Central memory CD8-positive, alpha-beta T cell (primary cell): ENCODE data around the gene CDK12.
A peak's percentile ranks its signal among the peaks of the same experiment; 100 is the strongest.
"Not testable (repeated sequence)": the region's sequence is repeated elsewhere in the genome, so short reads cannot be mapped to it uniquely, and the experiment has no call there.

Experiments used
- ATAC-seq: fragments of 150-1000 bp; cut with Tn5 transposase; replicated peaks from 2 replicates; pipeline ENCODE4 v1.10.0; 2022; ENCODE audit warnings: mild to moderate bottlenecking, moderate FRiP score, moderate number of reproducible peaks; ENCODE audit not compliant: poor library complexity, severe bottlenecking; ENCODE audit errors: extremely low read depth
- DNase-seq, 2 donors: peaks; one replicate each; pipeline ENCODE4 v3.0.0; 2021; ENCODE audit warnings: low spot score in 2 of 2
- H3K27ac Mint-ChIP-seq: one replicate; pipeline ENCODE4 v1.8.0; 2022; ENCODE audit warnings: low read depth, mild to moderate bottlenecking, moderate library complexity, mixed read lengths
- H3K27me3 Mint-ChIP-seq: one replicate; pipeline ENCODE4 v1.8.0; 2022; ENCODE audit warnings: mixed read lengths
- H3K36me3 Mint-ChIP-seq: one replicate; pipeline ENCODE4 v1.8.0; 2022; ENCODE audit warnings: mild to moderate bottlenecking, moderate library complexity, mixed read lengths; ENCODE audit not compliant: insufficient read depth
- H3K4me1 Mint-ChIP-seq: one replicate; pipeline ENCODE4 v1.8.0; 2022; ENCODE audit warnings: mixed read lengths
- H3K4me3 Mint-ChIP-seq: one replicate; pipeline ENCODE4 v1.8.0; 2022; ENCODE audit warnings: mild to moderate bottlenecking, moderate library complexity, mixed read lengths
- H3K9me3 Mint-ChIP-seq: one replicate; pipeline ENCODE4 v1.8.0; 2022; ENCODE audit warnings: mixed read lengths

CDK12 gene

GRCh38 chr17:39517224-39517623 is 55.9 kb downstream of the CDK12 start:
- no peaks in the 10 kb centered on the region for H3K27me3 Mint-ChIP-seq
- no peak overlapping the region for H3K4me3 Mint-ChIP-seq
- no peak overlapping the region for H3K27ac Mint-ChIP-seq
- H3K9me3 Mint-ChIP-seq, result no peaks in the 10 kb centered on the region
- H3K4me1 Mint-ChIP-seq, result peaks cover 10% of the 10 kb centered on the region
- DNase-seq, result no peak
- peaks cover 82% of the 10 kb centered on the region for H3K36me3 Mint-ChIP-seq
- ATAC-seq, result no peak

- no peaks in the 10 kb centered on the region for H3K9me3 Mint-ChIP-seq
- DNase-seq (no peak), ATAC-seq (no peak)
- H3K4me1 Mint-ChIP-seq, result no peaks in the 10 kb centered on the region
- peaks cover 76% of the 10 kb centered on the region for H3K36me3 Mint-ChIP-seq
- H3K27me3 Mint-ChIP-seq, result no peaks in the 10 kb centered on the region
- no peak overlapping the region for H3K4me3 Mint-ChIP-seq
- peak overlapping the region; percentile 17 for H3K27ac Mint-ChIP-seq
Measured at GRCh38 chr17:39525801-39526506, 64.7 kb downstream of the CDK12 start.

DNA sequence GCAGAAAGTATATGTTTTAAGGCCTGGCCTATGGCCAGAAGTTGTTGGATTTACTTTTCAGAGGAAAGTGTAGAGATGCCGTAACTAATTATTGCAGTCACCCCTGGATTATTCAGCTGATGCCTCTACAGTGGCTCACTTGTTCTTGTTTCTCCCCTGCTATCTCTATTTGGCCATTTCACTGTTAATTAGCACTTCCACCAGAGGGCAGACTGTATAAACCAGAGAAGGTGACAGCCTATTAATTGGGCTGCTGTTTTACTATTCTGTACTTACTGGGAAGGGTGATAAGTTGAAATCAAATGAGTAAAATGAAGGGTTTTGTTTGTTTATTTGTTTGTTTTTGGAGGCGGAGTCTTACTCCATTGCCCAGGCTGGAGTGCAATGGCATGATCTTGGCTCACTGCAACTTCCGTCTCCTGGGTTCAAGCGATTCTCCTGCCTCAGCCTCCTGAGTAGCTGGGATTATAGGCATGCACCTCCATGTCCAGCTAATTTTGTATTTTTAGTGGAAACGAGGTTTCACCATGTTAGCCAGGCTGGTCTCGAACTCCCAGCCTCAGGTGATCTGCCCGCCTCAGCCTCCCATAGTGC is 66.0 kb downstream of the CDK12 start:
- no peak for DNase-seq
- no peaks in the 10 kb centered on the region for H3K4me1 Mint-ChIP-seq
- peaks cover 68% of the 10 kb centered on the region for H3K36me3 Mint-ChIP-seq
- no peak overlapping the region for H3K27ac Mint-ChIP-seq
- H3K27me3 Mint-ChIP-seq, result no peaks in the 10 kb centered on the region
- no peak overlapping the region for H3K4me3 Mint-ChIP-seq
- H3K9me3 Mint-ChIP-seq, result no peaks in the 10 kb centered on the region
- ATAC-seq, result no peak

GRCh38 chr17:39529455-39529854 is 68.2 kb downstream of the CDK12 start:
- Mint-ChIP-seq H3K9me3 (no peaks in the 10 kb centered on the region), H3K4me1 (no peaks in the 10 kb centered on the region), H3K27me3 (no peaks in the 10 kb centered on the region), H3K36me3 (peaks cover 51% of the 10 kb centered on the region), H3K4me3 (no peak overlapping the region), H3K27ac (no peak overlapping the region)
- ATAC-seq (no peak), DNase-seq (no peak)

GRCh38 chr17:39530513-39530912 is 69.2 kb downstream of the CDK12 start:
- DNase-seq, result no peak
- Mint-ChIP-seq H3K27ac (no peak overlapping the region), H3K4me3 (no peak overlapping the region), H3K27me3 (no peaks in the 10 kb centered on the region), H3K36me3 (peaks cover 42% of the 10 kb centered on the region), H3K9me3 (no peaks in the 10 kb centered on the region), H3K4me1 (no peaks in the 10 kb centered on the region)
- ATAC-seq, result no peak

DNA sequence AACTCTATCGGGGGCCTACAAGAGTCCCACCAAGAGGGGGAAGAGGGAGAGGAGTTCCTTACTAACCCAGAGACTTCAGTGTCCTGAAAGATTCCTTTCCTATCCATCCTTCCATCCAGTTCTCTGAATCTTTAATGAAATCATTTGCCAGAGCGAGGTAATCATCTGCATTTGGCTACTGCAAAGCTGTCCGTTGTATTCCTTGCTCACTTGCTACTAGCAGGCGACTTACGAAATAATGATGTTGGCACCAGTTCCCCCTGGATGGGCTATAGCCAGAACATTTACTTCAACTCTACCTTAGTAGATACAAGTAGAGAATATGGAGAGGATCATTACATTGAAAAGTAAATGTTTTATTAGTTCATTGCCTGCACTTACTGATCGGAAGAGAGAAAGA is 70.0 kb downstream of the CDK12 start:
- no peaks in the 10 kb centered on the region for H3K4me1 Mint-ChIP-seq
- no peak overlapping the region for H3K4me3 Mint-ChIP-seq
- H3K27ac Mint-ChIP-seq, result no peak overlapping the region
- no peaks in the 10 kb centered on the region for H3K9me3 Mint-ChIP-seq
- H3K36me3 Mint-ChIP-seq, result peaks cover 35% of the 10 kb centered on the region
- DNase-seq, result no peak
- H3K27me3 Mint-ChIP-seq, result no peaks in the 10 kb centered on the region
- no peak for ATAC-seq

DNA sequence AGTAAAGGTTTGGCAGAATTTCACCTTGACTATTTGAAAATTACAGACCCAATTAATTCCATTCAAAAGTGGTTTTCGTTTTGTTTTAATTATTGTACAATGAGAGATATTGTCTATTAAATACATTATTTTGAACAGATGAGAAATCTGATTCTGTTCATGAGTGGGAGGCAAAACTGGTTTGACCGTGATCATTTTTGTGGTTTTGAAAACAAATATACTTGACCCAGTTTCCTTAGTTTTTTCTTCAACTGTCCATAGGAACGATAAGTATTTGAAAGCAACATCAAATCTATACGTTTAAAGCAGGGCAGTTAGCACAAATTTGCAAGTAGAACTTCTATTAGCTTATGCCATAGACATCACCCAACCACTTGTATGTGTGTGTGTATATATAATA is 72.6 kb downstream of the CDK12 start:
- Mint-ChIP-seq H3K27me3 (no peaks in the 10 kb centered on the region), H3K4me3 (no peak overlapping the region), H3K36me3 (peaks cover 14% of the 10 kb centered on the region), H3K4me1 (peaks cover 7% of the 10 kb centered on the region), H3K9me3 (no peaks in the 10 kb centered on the region), H3K27ac (no peak overlapping the region)
- DNase-seq, result no peak
- no peak for ATAC-seq

GRCh38 chr17:39534768-39535405 is 73.6 kb downstream of the CDK12 start:
- no peak for DNase-seq
- Mint-ChIP-seq H3K4me1 (peaks cover 17% of the 10 kb centered on the region), H3K27me3 (no peaks in the 10 kb centered on the region), H3K36me3 (peaks cover 12% of the 10 kb centered on the region), H3K4me3 (no peak overlapping the region), H3K27ac (no peak overlapping the region), H3K9me3 (no peaks in the 10 kb centered on the region)
- ATAC-seq, result no peak

GRCh38 chr17:39536468-39536867 is 75.2 kb downstream of the CDK12 start:
- Mint-ChIP-seq H3K36me3 (peaks cover under 1% of the 10 kb centered on the region), H3K4me1 (peaks cover 17% of the 10 kb centered on the region), H3K9me3 (no peaks in the 10 kb centered on the region), H3K27ac (no peak overlapping the region), H3K27me3 (no peaks in the 10 kb centered on the region), H3K4me3 (no peak overlapping the region)
- DNase-seq, result no peak
- no peak for ATAC-seq

DNA sequence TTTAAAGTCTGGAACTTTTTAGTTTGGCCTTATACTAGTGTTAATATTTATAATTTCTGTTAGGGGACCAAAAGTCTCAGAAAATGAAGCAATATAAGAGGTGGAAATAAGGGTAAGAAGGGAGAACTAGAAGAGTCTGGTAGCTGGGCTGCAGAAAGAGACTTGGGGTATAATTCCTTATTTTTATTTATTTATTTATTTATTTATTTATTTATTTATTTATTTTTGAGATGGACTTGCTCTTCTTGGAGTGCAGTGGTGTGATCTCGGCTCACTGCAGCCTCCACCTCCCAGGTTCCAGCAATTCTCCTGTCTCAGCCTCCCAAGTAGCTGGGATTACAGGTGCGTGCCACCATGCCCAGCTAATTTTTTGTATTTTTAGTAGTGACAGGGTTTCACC is 76.1 kb downstream of the CDK12 start:
- ATAC-seq, H3K27me3 Mint-ChIP-seq, H3K9me3 Mint-ChIP-seq, H3K4me3 Mint-ChIP-seq, H3K27ac Mint-ChIP-seq, H3K36me3 Mint-ChIP-seq, DNase-seq: not testable (repeated sequence)
- H3K4me1 Mint-ChIP-seq, result peaks cover 17% of the 10 kb centered on the region

DNA sequence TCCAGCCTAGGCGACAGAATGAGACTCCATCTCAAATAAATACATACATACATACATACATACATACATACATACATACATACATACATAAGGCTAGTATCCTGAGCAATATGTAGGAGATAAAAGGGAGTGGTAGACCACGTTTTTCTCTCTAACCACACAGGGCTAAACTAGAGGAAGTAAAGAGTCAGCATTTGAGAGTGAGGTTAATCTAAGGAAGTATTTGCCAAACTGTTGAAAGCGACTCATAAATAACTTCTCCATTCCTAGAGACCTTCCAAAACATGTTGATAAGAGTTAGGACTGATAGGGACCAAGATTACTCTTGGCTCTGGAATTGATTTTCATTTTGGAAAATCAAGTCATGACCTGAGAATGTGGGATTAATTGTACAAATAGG is 77.6 kb downstream of the CDK12 start:
- peaks cover 17% of the 10 kb centered on the region for H3K4me1 Mint-ChIP-seq
- H3K4me3 Mint-ChIP-seq, result no peak overlapping the region
- no peak overlapping the region for H3K27ac Mint-ChIP-seq
- H3K27me3 Mint-ChIP-seq, result no peaks in the 10 kb centered on the region
- no peaks in the 10 kb centered on the region for H3K9me3 Mint-ChIP-seq
- ATAC-seq (no peak), DNase-seq (no peak)
- no peaks in the 10 kb centered on the region for H3K36me3 Mint-ChIP-seq

GRCh38 chr17:39540611-39541010 is 79.3 kb downstream of the CDK12 start:
- DNase-seq, result no peak
- Mint-ChIP-seq H3K27me3 (no peaks in the 10 kb centered on the region), H3K36me3 (peaks cover 7% of the 10 kb centered on the region), H3K4me1 (peaks cover 17% of the 10 kb centered on the region), H3K9me3 (no peaks in the 10 kb centered on the region), H3K4me3 (no peak overlapping the region), H3K27ac (no peak overlapping the region)
- ATAC-seq, result no peak

DNA sequence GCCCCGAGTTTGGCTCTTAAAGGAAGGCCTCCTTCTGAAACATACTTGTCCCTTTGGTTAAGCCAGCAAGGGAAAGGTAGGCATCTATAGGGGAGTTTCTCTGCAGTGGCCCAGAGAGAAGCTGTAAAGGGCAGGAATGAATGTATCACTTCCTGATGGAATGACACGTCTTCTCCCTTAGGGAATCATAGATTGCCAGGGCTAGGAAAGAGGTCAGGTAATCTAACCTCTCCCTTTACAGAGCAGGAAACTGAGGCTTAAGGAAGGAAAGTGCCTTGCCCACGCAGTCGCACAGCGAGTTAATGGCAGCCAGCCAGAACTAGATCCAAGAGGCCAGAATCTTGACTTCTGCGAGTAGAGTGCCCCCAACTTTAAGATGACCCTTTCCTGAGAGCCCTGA is 80.4 kb downstream of the CDK12 start:
- Mint-ChIP-seq H3K27ac (no peak overlapping the region), H3K27me3 (no peaks in the 10 kb centered on the region), H3K9me3 (no peaks in the 10 kb centered on the region), H3K4me3 (no peak overlapping the region), H3K4me1 (peaks cover 17% of the 10 kb centered on the region), H3K36me3 (peaks cover 14% of the 10 kb centered on the region)
- ATAC-seq (no peak), DNase-seq (no peak)
